ENCODE data around the gene MMP15.

MMP15 gene

DNA sequence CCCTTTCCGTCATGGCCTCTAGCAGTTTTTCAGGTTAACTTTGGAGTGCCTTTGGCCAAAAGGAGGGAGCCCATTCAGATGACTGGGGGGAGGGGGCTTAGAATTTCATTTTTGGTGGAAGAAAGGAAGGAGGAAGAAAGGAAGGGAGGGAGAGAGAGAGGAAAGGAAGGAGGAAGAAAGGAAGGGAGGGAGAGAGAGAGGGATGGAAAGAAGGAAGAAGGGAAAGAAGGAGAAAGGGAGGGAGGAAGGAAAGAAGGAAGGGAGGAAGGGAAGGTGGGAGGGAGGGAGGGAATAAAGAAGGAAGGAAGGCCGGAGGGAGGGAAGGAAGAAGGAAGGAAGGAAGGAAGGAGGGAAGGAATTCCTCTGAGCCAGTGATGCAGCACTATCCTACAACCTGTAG, 25.7 kb downstream of the MMP15 start:
- DNase-seq (ENCODE audit: low read depth): no peak
- no peak overlapping the region for H3K4me3 ChIP-seq (ENCODE audit: low read depth, low read length)
- TF ChIP-seq, protein P1, sequence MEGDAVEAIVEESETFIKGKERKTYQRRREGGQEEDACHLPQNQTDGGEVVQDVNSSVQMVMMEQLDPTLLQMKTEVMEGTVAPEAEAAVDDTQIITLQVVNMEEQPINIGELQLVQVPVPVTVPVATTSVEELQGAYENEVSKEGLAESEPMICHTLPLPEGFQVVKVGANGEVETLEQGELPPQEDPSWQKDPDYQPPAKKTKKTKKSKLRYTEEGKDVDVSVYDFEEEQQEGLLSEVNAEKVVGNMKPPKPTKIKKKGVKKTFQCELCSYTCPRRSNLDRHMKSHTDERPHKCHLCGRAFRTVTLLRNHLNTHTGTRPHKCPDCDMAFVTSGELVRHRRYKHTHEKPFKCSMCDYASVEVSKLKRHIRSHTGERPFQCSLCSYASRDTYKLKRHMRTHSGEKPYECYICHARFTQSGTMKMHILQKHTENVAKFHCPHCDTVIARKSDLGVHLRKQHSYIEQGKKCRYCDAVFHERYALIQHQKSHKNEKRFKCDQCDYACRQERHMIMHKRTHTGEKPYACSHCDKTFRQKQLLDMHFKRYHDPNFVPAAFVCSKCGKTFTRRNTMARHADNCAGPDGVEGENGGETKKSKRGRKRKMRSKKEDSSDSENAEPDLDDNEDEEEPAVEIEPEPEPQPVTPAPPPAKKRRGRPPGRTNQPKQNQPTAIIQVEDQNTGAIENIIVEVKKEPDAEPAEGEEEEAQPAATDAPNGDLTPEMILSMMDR (IDR thresholded peaks at IDR 0.05; ENCODE audit: control insufficient read depth, extremely low read depth, insufficient read depth): no peak

DNA sequence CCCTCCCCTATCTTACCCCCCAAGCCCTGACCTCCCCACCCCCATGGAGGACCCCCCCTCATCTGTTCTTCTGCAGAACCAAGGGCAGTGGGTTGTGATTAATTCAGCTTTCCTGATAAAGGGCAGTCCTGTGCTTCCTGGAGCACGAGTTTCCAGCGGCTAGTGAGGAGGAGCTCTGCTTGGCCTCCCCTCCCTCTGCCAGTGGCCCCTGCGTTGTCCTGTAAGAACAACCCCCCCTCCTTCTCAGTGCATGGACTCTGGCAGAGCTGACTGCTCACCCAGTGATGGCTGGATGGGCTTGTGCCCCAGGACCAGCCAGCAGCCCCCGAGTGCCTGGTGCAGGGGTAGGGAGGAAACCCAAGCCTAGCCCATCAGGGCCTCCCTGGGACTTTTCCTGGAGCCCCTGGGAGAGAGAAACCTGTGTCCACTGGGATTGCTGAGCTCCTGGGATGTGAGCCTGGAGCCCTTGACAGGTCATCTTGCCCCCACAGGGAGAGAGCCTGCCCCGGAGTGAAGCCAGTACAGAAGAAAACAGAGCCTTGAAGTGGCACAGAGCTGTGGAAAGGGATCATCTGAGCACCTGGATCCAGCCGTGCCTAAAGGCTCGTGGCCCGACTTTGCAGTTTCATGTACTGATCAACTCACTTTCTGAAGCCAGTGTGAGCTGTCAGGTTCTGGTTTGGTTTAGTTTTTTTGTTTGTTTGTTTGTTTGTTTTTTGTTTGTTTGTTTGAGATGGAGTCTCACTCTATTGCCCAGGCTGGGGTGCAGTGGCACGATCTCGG, 26.5 kb downstream of the MMP15 start:
- H3K4me3 ChIP-seq (ENCODE audit: low read depth, low read length): no peak overlapping the region
- no peak for DNase-seq (ENCODE audit: low read depth)
- TF ChIP-seq, protein P1 (IDR thresholded peaks at IDR 0.05; ENCODE audit: control insufficient read depth, extremely low read depth, insufficient read depth): no peak

DNA sequence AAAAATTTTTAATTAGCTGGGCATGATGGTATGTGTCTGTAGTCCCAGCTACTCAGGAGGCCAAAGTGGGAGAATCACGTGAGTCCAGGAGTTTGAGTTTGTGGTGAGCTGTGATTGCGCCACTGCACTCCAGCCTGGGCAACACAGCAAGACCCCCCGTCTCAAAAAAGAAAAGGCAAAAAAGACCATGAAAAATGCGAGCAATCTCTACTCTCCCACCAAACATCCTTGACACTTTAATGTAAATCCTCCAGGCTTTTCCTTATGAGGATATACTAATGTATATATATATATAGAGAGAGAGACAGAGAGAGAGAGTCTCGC, 28.1 kb downstream of the MMP15 start:
- DNase-seq (ENCODE audit: low read depth): no peak
- no peak overlapping the region for H3K4me3 ChIP-seq (ENCODE audit: low read depth, low read length)
- TF ChIP-seq, protein P1 (IDR thresholded peaks at IDR 0.05; ENCODE audit: control insufficient read depth, extremely low read depth, insufficient read depth): no peak

DNA sequence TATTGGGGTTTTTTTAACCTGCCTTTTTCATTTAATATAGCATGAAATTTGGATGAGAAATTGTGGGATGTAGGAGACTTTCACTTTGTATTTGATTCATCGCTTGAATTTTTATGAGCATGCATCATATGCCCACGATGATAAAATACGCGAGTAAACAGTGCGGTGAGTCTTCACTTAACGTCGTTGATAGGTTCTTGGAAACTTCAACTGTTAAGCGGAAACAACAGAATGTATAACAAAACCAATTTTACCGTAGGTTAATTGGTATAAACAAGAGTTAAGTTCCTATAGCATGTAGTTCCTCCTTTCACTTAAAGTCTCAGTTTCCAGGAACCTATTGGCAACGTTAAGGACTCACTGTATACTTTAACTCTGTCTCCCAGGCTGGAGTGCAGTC, 28.7 kb downstream of the MMP15 start:
- DNase-seq (ENCODE audit: low read depth): no peak
- TF ChIP-seq, protein P1 (IDR thresholded peaks at IDR 0.05; ENCODE audit: control insufficient read depth, extremely low read depth, insufficient read depth): no peak
- H3K4me3 ChIP-seq (ENCODE audit: low read depth, low read length): no peak overlapping the region

DNA sequence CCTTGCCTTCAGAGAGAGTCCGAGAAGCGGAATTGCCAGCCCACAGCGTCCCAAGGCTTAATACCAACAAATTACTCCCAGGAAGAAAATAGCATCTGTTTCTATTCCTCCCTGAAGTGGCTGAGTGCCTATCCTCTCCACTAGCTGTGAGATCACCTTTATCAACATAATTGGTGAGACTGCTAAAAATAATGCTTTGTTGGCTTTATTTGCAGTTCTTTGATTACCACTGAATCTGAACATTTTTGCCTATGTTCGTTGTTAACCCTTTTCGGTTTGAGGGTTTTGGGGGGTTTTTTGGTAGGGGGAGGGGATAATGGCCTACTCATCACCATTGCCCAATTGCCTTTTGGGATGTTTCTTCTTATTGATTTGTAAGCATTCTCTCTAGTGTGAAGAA, 31.0 kb downstream of the MMP15 start:
- no peak overlapping the region for H3K4me3 ChIP-seq (ENCODE audit: low read depth, low read length)
- DNase-seq (ENCODE audit: low read depth): no peak
- TF ChIP-seq, protein P1 (IDR thresholded peaks at IDR 0.05; ENCODE audit: control insufficient read depth, extremely low read depth, insufficient read depth): no peak

DNA sequence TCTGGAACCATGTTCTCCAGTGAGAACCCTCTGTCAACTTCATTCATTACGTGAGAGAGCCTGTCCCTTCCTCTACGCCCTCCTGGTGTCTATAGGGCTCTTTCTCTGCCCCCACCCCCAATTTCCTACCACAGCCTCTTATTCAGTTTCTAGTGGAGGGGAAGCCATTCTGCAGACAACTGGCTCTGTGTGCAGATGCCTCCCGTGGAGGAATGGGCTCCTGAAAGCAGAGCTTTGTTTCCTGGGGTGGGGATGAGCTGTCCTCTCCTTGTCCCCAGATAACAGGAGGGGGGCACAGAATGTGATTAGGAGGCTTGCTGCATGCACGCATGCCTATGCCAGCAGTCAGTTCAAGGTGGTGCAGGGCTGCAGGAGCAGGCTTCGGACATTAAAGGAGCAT, 31.6 kb downstream of the MMP15 start:
- no peak overlapping the region for H3K4me3 ChIP-seq (ENCODE audit: low read depth, low read length)
- TF ChIP-seq, protein P1 (IDR thresholded peaks at IDR 0.05; ENCODE audit: control insufficient read depth, extremely low read depth, insufficient read depth): no peak

DNA sequence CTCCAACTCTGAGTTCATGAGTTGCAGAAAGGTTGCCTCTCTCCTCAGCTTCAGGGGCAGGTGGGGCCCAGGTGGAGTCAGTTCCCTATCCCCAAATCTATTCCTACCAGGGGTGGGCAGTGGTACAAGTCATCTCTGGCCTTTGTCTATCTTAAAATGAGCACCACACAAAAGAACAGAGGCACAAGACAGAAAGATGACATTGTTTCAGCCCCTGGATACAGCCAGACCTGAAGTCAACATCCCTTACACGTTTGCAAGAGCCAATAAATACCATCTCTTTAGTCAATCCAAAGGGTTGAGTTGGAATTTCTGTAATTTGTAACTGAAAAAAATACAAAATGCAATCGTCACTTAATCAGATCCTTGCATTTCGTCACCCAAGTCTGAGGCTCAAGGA, 32.2 kb downstream of the MMP15 start:
- no peak overlapping the region for H3K4me3 ChIP-seq (ENCODE audit: low read depth, low read length)
- TF ChIP-seq, protein P1 (IDR thresholded peaks at IDR 0.05; ENCODE audit: control insufficient read depth, extremely low read depth, insufficient read depth): no peak
- no peak for DNase-seq (ENCODE audit: low read depth)

More for the DNA sequence above, 31.6 kb downstream of the MMP15 start:
- DNase-seq (ENCODE audit: low read depth): no peak
